NCI-H446 (cell line): ENCODE data around the gene TCHP.
"Not testable (repeated sequence)": the region's sequence is repeated elsewhere in the genome, so short reads cannot be mapped to it uniquely, and the experiment has no call there.

Source experiments
- DNase-seq, 2 experiments: peaks; one replicate each; lab custom pipeline; 2025; lab: John Stamatoyannopoulos, UW

TCHP gene

GRCh38 chr12:109899783-109900751 lies at the start of gene TCHP:
Gene TCHP (plus strand): TSS chr12:109900274. CDS start chr12:109903027, 2,753 bp downstream.
- peak; percentile 47 to 75 for DNase-seq

DNA sequence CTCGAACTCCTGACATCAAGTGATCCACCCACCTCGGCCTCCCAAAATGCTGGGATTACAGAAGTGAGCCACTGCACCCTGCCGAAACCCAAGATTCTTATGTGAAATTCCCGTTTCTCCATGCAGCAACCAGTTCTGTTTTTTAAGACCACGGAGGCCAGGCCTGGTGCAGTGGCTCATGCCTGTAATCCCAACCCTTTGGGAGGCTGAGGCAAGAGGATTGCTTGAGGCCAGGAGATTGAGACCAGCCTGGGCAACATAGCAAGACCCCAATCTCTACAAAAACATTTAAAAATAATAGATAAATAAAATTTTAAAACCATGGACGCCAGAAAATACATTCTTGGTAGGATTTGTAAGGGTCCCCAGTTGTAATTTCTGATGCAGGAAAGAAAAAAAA lies 49.6 kb upstream of the TCHP start:
- DNase-seq = not testable (repeated sequence)

- DNase-seq = no peak
Observed at GRCh38 chr12:109855377-109855776, 44.7 kb upstream of the TCHP start.

DNA sequence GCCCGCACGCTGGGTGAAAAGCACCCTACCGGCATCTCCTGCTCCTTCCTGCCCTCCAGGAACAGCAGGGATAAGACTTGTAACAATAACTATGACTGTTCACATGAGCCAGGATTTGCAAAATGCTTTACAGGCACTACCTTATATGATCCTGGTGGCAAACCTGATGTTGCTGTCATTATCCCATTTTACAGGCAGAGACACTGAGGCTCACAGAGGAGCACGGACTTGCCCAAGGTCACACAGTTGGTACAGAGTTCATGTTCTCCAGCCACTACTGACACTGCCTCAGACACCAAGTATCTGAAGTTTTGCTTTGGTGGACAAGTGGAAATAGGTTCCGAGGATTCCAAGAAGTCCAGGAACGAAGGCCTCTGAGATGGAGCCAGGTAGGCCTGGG lies 42.4 kb upstream of the TCHP start:
- no peak for DNase-seq

DNA sequence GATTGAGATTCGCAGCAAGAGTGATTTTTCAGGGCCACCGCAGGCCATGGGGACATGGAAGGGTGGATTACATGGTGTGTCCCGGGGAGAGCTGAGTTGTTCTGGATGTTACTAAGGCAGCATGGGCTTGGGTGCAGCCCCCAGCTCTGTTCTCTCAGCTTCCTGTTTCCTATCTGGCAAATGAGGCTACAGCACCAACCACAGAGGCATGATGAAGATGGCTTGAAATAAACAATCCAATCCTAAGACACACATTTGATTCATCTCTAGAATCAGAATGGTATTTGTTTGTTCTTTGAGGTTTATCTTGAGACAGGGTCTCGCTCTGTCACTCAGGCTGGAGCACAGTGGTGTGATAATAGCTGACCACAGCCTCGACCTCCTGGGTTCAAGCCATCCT lies 41.3 kb upstream of the TCHP start:
- no peak for DNase-seq

GRCh38 chr12:109860977-109861376 lies 39.1 kb upstream of the TCHP start:
- no peak for DNase-seq

DNA sequence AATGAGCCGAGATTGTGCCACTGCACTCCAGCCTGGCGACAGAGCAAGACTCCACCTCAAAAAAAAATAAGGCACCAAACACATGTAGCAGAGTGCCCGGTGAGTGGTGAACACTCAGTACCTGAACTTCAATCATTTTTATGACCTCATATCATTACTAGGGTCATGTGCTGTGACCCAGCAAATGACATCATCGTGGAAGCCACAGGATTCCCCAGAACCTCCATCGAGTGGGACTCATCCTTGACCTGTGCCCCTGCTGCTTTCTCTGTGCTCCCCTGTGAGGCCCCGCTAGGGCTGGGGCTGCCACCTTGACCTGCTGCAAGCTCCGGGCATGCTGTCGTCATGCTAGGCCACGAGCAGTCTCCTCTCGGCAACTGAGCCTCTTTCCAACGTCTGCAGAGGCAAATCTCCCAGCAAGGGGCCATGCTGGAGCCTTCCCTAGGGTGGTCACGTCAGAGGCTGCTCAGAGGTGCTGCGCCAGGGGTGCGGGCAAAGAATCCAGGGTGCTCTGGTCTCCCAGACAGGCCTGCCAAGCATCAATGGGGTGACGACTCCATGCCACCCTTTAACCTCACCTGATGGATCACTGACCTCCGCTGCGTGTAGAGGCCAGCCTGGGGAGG lies 38.3 kb upstream of the TCHP start:
- DNase-seq = no peak

GRCh38 chr12:109862491-109862890 lies 37.6 kb upstream of the TCHP start:
- DNase-seq = not testable (repeated sequence)

DNA sequence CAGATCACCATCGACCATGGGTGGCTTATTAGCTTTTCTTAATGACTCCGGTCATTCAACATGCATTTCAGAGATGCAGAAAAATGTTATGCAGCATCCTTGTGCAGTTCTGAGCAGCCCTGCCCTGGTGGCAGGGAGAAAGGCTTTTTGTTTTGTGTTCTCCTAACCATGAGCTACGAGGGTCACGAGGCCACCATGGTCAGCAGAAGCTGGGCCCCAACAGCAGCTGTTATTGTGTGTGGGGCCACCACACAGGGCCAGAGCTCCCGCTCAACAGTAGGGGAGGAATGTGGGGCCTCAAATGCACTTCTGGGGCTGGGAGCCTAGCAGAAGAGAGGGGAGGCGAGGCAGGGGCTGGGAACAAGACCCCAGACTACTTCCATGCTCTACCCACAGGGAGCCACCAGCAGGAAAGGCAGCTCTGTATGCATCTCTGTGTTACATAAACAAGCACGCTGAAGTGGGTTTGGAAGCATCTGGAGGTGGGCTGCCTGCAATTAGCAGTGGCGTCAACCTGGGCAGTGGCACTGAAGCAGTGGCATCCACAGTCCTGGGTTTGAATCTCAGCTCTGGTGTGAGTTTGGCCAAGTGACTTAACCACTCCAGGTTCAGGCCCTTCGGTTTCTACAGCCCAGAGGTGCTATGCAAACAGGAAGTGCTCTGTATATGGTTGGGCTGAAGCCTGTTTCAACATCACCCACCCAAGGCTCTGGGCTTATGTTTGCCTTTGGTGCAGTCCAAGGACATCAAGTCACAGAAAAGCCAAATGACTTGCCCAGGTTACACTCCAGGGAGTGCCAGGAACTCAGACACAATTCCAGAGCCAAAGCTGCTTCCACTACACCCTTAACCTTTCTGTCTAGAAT lies 36.0 kb upstream of the TCHP start:
- no peak for DNase-seq

DNA sequence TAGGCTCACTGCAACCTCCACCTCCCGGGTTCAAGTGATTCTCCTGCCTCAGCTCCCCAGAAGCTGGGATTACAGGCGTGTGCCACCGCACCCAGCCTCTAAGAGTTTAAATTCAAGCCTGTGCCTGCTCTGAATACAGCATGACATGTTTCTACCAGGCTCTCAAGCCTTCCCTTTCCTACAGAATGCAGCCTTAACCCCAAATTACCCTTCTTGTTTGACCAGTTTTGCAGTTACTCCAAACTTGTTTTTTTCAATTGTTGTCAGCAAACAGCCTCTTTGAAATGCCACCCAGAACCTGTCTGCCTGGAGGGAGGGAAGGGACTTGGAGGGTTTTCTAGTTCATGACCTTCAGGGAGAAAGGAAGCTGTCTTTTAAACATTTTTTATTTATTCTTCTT lies 35.2 kb upstream of the TCHP start:
- DNase-seq = no peak

DNA sequence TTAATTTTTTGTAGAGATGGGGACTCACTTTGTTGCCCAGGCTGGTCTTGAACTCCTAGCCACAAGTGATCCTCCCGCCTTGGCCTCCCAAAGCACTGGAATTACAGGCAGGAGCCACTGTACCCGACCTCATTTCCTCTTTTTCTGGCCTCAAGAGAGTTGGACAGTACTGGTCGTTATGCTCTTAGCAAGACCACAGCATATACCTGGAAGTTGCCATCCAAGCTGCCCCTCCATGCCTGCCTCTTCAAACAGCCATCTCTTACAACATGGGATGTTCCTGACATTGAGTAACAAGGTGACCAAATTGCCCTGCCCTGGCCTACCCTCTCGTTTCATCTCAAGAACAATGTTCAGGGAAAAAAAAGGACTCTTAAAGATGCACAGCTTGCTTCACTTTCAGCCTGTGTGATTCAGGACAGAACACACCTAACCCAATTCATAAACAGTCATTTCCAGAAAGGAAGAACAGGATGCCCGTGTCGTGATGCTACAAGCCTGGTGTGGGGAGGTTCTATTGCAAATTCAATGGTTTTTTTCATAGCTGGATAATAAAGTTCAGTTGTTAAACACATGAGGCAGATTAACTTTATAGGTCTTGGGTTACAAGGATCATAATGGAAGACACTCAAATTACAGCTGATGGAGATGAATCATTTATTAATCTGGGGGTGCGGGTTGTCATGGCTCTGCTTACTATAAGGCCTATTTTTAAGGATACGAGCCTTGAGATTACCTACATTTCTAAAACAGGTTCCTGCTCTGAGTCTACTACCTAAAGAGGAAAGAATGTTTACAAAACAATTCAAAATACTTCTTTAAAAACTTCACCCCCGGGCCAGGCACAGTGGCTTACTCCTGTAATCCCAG lies 31.7 kb upstream of the TCHP start:
- no peak for DNase-seq

- DNase-seq = no peak
Observed at GRCh38 chr12:109870648-109871047, 29.4 kb upstream of the TCHP start.

DNA sequence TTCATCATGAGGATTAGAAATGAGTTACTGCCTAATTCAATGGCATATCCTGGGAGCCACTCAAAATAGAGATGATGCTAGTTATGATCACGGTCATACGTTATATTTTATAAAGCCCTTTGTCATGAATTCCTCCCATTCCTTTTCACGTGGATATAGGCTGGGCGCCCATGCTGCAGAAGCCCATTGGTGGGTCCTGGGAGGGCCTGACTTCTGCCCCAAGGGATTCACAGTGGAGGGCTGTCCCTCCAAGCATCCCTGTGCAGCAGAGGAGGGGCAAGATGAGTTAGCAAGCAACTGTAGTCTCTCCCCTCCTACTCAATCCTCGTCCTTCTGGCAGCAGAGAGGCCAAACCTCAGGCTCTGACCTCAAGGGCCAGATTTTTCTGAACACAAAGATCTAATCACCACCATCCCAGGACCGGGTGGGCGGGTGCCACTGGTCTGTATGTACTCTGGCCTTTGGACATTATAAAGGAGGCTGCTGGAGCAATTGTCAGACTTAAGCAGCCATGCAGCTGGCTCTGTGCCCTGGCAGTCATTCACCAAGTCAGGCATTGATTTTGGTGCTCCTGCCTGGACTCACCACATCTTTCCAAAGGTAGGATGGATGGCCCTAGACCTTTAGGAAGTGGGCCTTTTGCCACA lies 28.3 kb upstream of the TCHP start:
- DNase-seq = peak in 1 of 2 experiments; percentile 49

DNA sequence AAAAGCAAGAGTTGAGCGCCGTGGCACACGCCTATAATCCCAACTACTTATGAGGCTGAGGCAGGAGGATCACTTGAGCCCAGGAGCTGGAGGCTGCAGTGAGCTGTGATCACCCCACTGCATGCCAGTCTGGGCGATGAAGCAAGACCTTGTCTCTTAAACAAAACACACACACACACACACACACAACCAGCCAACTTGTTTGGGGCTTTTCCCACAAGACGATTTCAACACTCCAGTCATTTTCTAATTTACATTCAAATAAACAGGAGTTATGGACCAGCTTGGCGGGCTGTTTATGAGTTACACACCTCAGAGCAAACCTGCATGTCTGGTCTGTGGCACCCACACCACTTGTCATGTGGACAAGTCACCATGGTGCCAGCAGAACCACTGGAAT lies 26.4 kb upstream of the TCHP start:
- DNase-seq = no peak

DNA sequence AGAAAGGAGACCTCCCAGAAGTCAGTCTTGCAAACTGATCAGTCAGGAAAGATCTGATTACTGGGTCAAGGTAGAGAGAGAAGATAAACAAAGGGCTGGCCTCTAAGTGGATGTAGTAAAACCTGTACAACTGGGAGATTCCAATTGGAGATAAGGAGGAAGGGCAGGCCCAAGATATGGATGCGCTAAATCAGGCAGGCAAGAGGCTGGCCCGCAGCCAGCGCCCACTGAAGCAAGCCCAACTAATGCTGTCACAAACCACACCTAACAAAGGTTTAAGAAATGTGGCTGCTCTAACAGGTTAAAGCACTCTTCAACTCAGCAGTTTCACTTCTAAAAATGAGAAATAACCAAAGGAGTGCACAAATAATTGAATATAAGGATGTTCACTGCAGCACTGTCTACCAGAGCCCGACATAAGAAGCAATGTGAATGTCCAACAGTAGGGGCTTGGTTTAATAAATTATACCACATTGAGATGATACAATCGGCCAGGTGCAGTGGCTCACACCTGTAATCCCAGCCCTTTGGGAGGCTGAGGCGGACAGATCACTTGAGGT lies 24.4 kb upstream of the TCHP start:
- no peak for DNase-seq

DNA sequence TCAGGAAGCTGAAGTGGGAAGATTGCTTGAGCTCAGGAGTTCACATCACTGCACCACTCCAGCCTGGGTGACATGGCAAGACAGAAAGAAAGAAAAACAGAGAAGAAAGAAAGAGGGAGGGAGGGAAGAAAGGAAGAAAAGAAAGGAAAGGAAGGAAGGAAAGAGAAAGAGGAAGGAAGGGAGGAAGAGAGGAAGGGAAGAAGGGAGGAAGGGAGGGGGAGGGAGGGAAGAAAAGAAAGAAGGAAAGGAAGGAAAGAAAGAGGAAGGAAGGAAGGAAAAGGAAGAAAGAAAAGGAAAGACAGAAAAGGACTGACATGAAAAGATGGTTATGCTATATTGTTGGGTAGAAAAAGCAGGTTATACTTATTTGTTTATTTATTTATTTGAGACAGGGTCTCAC lies 23.7 kb upstream of the TCHP start:
- DNase-seq = no peak

DNA sequence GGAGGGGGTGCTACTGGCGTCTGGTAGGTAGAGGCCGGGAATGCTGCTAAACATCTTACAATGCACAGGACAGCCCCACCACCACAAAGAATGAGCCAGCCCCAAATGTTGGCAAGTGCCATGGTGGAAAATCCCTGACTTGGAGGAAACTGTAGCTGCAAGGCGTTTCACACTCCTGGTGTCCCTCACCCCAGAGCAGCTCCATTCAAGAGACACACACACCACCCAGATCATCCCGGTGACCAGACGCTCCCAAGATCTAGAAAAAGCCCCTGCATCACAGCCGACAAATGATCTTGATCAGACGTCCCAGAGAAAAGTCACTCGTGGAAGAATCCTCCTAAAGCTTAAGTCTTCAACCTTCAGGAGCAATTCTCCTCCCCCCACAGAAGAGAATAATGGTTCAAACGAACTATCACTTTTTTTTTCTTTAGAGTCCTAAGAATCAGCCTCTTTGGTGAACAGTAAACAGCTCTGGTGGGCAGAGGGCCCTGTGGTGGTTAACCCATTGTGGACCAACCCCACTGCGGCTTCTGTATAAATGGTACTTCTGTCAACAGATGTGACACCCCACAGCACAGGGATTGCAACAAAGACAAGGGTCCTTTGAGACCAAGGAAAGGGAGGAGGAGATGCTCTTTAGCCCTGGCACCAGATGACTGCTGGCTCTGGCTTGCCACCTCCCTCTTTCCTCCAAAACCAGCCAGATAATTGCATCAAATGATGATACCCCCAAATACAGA lies 22.4 kb upstream of the TCHP start:
- no peak for DNase-seq

DNA sequence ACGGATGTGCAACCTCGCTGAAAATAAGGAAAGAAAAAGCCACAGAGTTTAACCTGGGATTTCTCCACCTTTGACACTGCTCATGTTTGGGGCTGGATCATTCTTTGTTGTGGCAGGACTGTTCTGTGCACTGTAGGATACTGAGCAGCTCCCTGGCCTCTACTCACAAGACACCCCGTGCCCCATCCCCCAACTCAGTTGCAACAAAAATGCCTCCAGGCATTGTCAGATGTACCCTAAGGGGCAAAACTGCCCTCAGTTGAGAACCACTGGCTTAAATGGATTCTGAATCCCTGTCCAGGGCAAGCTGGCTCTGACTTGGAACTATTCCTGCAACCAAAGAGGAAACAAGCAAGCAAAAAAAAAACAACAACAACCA lies 21.8 kb upstream of the TCHP start:
- no peak for DNase-seq

- DNase-seq = no peak
Observed at GRCh38 chr12:109878749-109879148, 21.3 kb upstream of the TCHP start.
